Stimulated activated CD8-positive, alpha-beta memory T cell treated with anti-CD3 and anti-CD28 coated beads, Interleukin-7, amount 100 ng/mL, for 1 hour (primary cell): ENCODE results near the gene PAPOLA.

ENCODE experiments used
- DNase-seq, 2 donors: peaks; one replicate each; pipeline ENCODE4 v3.0.0-alpha.2; 2020; ENCODE audit warnings: low read depth in 2 of 2

Gene PAPOLA

DNA sequence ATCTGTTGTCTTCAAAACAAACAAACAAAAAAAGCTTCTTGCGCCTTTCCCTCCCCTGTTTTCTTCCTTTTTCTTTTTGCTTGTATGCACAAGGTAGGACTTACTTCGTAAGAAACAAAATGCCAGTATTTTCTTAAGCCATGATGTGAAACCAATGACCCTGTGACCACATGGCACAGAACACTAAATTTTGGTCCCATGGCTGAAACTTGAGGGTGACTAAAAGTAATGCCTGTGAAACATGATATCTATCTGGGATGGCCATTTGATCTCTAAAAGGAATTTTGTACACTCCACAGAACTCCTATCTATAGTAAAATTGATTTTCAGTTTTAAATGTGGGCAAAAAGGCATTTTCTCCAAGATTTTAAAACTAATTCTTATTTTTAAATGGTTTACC, 63.6 kb downstream of the PAPOLA start:
- no peak for DNase-seq

DNA sequence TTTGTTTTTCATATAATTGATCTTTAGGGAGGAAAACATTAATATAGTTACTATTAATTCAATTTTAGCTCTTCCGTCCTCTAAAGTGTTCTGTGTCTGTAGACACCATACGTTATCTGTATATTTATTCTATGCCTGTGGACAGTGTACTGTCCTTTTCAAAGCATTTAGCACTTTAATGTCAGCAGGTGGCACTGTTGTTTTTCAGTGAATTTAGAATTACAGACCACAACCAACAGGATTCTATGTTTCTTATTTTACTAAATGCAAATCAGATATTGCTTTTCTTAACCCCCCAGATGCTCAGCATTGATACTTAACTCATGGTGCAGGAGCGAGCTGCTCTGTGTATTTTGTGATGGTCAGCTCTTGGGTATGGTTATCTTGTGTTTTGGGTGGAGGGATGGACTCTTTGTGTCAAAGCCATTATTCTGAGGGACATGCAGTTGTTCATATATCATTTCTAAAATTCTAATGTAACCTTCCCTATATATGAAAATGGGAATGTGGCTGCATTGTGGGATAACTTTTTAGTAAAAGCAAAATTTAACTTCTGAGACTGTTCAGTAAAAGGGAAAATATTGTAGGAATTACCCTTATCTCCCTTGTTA, 65.2 kb downstream of the PAPOLA start:
- DNase-seq: no peak

DNA sequence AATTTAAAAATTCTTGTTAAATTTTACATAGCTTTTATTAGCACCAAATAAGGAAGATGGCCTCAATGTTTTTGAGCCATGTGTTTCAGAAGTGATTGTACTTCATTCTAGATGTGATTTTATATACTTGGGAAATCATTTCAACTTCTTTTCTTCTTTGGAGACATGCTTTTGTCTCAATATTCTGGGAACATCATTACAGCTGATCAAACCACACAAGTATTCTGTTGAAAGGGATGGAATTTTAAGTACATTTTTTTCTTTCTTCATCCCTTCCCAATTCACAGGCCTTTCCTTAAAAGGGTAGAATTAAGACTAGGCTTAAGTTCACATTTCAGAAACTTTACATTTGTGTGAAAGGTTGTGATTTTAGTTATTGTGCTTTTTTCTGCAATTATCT, 66.4 kb downstream of the PAPOLA start:
- DNase-seq: no peak

DNA sequence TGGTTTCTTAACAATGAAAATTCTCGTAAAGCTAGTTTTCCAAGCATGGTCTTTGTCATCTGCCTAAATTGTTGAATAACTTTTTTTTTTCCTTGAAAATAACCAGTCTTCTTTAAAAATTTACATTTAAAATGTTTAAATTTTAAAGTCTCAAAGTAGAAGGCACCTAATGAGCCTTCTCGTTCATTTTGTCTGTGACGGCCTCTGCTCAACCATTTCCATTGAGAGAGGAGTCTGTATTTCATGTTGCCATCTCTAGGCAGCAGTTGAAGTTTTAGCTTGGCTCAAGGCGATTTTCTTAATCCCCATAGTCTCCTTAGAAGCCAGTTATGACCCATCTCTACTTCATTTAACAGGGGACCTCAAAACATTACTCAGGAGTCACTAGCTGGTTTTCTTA, 69.1 kb downstream of the PAPOLA start:
- no peak for DNase-seq

DNA sequence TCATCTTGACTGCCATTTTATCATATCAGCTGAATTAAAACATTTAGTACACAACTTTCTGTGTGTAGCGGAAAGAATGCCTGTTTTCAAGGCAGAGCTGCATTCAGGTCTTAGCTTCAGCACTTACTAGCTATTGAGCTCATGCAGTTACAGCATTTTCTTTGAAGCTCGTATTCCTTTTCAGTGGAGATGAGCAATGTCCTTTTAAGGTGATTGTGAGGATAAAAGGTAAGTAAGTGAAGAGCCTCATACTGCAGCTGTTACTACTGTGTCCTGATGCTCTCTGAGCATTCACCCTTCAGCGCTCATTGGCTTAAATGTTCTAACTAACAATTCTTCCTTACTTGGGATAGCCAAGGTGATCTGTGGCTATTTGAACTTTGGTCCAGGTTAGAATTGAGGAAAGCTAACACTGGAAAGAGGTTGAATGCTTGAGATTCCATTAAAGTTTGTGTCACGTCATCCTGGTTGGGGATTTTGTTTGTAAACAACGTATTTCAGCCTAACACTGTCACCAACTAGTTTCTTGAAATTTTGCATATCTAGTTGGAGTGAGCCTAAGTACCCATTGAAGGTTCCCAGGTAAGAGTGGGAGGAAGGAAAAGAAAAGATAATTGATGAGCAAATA, 71.4 kb downstream of the PAPOLA start:
- DNase-seq: no peak

DNA sequence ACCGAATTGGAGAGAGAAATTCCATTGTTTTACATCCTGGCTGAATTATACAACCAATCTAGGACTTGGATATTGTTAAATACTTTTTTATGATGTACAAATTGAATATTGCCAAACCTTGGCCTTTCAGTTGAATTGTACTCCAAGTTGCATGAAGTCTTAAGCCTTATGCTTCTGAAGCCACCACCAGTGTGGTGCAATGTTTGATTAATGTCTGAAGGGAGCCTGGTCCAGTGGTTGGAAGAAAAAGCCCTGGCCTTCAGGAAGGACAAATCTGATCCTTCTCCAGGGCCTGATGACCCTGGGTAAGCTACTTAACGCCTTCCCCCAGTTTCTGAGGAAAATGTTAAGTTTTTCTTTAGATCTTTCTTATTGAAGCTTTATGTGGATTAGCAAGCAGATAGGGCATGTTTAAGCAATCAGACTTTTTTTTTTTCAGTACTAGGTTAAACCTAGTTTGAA, 72.0 kb downstream of the PAPOLA start:
- DNase-seq: no peak

DNA sequence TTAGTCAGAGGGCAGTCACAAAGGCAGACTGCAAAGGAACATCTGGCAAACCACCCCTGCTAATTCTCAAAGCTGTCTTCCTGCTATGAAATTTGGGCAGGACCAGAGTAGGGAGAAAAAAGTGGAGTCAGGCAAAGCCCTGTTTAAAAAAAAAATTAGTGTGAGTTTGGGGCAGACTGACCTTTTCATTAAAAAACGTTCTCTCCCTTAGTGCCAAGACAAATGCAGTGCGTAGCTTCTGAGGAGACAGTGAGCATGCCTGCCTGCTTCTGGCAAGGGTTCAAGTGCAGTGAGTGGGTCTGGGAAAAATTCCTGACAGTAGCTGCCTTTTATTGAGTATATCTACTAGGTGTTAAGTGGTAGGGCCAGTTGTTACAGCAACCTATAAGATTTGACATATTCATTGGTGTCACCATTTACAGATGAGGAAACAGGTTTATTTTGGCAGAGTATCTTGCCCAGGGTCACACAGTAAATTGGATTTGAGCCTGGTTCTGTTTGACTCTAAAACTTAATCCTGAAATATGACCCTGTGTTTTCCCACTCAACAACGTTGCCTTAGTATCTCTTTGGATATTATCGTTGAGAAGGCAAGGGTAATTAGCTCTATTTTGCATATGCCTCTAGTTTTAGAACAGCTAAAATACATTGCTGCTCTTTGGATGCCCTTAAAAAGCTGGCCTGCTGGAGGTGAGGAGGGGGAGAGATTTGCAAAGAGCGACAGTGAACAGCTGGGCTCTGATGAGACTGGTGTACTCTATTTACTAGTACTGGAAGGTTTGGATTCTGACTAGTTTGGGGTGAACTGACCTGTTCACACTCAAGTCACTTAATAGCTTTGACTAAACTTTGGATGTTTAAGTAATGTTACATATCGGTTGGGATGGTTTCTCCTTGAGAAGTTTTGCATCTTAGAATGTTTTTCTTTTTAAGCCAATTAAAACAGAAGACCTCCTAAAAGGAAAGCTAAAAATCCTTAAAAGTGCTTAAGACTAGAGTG, 72.8 kb downstream of the PAPOLA start:
- no peak for DNase-seq

DNA sequence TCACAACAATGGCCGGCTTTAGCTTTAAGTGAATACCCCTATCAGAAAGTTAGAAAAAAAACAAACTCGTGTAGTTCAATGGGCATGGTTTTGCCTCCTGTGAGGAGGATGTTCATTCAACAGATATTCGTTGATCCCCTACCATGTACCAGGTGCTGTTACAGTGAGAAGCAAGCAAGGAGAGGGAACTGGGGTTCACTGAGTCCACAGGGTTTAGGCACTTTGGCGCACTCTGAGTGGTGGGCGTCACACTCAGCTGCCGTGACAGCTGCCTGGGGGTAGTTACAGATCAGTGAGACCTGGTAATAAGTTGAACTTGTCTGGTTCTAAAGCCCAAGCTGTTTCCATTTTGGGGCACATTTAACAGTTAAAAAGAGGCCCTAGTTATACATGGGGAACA, 74.2 kb downstream of the PAPOLA start:
- no peak for DNase-seq

DNA sequence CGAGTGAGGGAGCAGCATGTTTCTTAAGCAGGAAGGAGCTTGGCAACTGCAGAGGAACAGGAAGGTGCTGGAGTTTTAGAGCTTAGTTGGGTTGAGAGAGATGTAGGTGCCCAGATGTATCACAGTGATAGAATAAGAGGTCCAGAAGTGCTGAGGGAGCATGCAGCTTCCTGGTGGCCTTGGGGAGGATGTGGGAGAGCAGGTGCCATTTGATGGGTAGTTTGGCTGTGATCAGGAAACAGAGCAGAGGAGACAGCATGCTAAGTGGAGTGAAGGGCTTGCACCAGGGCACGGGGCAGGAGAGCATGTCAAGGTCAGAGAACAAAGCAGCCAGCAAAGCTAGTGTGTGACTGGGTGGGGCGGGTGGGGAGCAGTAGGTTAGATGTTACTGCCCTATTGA, 74.8 kb downstream of the PAPOLA start:
- DNase-seq: no peak

DNA sequence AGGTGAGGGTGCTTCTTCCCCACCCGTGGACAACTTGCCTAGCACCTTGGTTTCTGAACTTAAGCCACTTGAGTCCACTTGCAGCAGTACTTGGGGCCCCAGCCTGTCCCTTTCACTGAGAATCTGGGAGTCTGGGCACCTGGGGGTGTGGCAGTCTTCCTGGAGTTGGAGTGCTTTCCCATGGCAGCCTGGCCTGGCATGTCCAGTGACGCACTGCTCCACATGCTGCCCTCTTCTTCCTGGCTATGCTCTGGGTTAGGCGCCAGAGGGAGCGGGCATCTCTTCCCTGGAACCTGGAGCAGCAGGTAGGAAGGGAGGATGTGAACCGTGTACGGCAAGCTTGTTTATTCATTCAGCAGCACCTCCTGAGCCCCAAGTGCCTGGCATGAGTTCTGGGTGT, 76.4 kb downstream of the PAPOLA start:
- DNase-seq: no peak

DNA sequence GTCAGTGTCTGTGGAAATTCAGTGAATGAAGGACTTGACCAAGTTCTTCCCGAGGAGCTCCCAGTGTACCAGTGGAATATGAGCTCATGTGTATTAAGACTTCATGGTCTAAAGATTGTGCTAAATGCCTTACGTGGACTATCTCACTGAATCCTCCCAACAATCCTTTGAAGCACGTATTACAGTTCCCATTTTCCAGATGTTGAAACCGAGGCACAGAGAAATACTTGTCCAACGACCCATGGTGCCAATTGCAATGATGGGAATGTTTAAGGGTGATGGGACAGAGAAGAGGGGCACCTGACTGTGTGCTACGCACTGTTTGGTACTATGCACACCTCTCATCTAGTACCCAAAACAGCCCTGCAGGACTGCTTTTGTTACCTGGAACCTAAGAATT, 77.2 kb downstream of the PAPOLA start:
- DNase-seq: no peak

DNA sequence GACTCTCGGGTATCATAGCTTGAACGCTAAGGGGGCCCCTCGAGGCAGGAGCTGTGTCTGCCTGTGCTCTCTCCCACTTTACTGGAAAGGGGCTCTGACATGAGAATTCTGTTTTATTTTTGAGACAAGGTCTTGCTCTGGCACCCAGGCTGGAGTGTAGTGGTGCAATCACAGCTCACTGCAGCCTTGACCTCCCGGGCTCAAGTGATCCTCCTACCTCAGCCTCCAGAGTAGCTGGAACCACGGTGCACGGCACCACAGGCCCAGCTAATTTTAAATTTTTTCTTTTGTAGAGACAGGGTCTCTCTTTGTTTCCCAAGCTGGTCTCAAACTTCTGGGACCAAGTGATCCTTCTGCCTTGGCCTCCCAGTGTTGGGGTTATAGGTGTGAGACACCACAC, 77.7 kb downstream of the PAPOLA start:
- DNase-seq: no peak

DNA sequence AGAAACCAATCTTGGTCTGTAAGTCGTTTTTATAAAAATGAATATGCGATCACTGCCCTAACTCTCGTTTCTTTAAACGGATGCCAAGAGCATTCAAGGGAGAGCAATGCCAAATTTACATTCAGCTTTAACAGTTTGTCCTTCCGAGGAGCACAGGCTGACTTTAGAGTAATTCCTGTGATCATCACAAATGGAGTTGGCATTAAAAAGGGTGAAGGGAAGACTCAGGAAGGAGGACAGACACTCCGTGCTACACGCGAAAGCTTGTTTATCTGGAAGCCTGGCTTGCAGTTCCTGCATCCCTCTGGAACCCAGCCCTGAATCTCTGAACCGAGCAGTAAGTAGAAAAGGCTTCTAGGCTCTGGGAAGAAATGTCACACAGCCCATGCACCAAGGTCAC, 78.4 kb downstream of the PAPOLA start:
- no peak for DNase-seq

DNA sequence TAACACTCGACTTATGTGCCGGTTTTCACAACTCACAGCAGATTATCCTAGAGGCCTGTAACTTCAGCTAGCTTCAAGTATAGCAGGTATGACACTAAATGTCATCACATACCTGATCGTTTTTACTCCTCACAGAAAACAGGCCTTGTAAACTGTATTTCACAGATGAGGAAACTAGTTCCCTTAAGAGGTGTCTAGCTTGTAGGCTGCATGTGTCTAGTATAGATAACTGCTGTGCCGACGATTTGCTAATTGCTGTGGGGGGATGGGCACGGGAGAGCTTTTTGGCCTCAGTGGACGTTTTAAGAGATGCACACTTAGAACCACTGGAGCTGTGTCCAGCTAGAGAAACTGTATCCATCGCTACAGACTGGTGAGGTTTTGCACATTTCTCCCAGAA, 78.8 kb downstream of the PAPOLA start:
- no peak for DNase-seq

DNA sequence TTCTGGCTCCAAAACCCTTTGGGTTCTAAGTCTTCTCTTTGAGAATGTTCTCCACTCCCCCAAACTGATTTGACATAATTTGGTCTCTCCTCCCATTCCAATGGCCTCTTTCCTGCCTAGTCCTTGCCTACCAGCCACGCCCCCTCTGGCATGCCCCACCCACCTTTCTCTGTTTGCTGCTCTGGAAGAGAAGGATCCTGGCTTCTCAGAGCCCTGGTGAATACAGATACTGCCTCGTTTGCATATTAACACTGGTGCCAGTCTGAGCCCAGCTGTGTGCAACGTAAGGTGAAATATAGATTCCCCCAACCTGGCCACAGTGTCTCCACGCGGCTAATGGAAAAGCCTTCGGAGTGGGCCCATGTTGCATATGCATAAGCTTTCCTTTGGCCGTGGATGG, 79.7 kb downstream of the PAPOLA start:
- DNase-seq: no peak

DNA sequence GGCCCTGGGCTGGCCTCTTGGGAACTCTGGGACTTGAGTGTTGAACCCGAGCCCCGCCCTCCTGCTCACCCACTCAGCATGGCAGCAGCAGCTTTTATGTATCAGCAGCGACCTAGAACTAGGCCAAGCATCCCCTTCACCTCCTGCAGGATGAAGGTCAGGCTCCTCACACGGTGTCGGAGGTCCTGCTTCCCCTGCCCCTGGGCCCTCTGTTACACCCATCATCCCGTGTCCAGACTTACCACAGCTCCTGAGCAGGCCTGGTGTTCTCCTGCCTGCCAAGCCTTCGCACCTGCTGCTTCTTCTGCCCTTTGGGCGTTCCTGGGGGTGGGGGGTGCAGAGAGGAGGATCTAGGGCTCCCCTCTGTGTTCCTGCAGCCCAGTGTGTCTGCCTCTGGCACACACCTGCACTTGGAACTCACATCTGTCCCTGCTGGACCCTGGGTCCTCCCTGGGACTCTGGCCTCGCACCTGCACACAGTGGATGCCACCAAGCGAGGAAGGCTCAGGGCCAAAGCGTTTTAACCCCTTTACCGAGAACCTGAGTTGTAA, 80.3 kb downstream of the PAPOLA start:
- no peak for DNase-seq

DNA sequence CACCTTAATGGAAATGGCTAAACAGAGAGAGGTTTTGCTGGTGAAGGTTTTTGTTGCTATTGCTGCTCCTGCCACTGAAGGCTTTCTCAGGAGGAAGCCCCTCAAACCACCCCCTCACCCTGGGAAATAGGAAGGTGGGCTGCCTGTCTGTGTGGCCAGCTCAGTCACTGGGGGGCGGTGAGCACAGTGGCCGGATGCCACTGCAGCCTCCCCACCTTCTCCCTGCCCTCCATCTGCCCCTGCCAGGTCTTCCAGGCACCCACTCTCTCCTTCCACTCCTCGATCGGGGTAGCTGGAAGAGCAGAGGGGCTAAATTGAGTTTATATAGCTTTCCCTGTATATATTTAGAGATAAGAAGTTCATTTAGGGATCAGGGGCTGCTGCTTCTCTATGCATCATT, 80.8 kb downstream of the PAPOLA start:
- no peak for DNase-seq

DNA sequence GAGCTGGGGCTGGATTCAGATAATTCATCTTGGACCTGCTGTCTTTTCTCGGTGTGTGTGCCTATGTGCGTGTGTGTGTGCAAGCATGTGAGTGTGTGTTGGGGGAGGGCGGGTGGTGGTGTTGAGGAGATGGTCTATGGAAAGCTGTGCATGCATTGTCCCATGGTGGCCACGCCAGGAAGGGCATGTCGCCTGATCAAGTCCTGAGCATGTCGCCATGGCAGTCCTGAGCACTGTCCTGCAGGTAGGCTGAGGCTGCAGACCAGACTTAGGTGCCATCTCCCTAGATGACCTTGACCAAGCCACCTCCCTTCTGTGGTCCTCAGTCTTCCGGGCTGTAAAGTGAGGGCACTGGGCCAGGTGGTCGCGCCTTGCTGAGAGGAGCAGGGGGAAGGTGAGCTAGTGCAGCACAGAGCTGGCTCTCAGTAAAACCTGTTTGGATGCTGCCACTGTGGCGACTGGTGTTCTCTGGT, 81.4 kb downstream of the PAPOLA start:
- DNase-seq: no peak

DNA sequence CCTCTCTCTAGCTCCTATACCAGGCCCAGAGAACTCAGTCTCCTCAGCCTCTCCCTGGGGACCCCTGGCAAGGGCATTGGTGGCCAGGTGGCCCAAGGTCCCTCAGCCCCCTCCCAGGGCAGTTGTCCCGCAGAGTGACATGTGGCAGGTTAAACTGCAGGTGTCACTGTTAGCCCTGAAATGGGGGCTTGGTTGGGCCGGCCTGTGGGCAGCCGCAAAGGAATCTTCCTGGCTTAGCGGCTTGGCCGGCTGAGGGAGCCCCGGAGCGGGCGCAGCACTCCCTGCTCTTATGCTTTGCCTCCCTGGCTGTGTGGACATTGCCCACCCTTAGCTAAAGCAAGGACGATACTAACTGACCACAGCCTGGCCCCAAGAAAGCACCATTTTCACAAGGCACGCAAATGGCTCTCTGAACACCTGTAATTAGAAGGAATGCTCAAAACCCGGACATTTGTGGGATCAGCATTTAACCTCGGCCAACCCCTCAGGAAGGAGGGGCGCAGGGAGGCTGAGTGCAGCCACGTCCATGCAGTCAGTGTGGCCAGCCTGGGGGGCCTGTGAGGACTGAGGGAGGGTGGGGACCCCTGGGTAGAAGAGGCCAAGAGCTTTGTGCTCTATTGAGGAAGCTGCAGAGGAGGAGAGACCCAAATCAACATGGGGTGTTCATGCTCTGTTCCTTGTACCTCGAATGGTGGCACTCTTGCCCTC, 82.2 kb downstream of the PAPOLA start:
- no peak for DNase-seq

DNA sequence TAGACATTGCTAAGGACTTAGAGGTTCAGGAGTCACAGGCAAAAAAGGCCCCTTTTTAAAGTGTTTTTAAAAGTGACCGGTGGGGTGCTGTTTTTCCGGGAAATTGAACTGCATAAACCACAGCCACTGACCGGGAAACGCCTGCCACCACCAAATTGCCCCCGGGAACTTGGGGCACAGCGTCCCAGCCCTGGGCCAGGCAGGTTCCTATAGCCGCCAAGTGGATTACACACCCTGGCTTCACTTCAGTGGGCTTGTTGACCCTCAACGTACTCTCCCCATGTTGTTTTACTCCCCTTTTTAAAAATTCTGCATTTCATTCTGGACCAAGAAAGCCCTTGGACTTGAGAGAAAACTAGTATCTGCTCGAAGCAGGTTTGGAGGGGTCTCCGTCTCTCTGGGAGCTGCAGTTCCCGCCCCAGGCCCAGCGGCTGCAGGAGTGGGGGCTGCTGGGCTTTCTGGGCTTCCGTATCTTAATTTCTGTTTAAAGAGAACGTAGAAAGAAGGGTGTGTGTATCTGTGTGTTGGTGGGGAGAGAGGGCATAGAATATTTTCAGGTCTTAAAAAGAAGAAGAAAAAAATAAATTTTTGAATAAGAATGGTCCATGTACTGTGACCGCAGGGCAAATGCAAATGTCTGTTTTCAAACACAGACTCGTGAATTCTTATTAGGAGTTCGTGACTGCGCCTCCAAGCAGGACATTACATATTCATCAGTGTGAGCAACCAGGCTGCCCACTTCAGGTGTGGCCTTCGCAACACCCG, 82.9 kb downstream of the PAPOLA start:
- DNase-seq: no peak

DNA sequence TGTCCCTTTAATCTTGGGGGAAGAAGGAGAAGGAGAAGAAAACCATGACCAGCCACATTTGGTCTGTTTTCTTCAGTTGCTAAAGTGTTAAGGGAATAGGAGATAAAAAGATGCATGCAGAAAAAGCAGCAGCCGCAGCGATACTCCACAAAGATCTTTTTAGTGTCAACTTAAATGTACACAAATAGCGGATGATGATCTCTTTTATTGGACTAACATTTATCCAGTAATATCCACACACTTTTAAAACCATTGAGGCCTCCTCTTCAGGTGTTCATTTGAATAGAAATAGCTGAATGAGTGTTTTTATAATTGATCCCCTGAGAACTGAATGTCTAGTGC, 83.5 kb downstream of the PAPOLA start:
- no peak for DNase-seq
